HG03378 (cell line): ENCODE data around the gene AOPEP.
"Not testable (repeated sequence)": the region's sequence is repeated elsewhere in the genome, so short reads cannot be mapped to it uniquely, and the experiment has no call there.

Experiments used
- ATAC-seq: cut with Tn5 transposase; IDR thresholded peaks from one replicate; pipeline ENCODE4 v1.9.1; 2021; ENCODE audit warnings: mild to moderate bottlenecking, moderate library complexity; ENCODE audit not compliant: unreplicated experiment

The AOPEP gene

GRCh38 chr9:94867281-94867841 lies 140.9 kb downstream of the AOPEP start:
- ATAC-seq: no peak

DNA sequence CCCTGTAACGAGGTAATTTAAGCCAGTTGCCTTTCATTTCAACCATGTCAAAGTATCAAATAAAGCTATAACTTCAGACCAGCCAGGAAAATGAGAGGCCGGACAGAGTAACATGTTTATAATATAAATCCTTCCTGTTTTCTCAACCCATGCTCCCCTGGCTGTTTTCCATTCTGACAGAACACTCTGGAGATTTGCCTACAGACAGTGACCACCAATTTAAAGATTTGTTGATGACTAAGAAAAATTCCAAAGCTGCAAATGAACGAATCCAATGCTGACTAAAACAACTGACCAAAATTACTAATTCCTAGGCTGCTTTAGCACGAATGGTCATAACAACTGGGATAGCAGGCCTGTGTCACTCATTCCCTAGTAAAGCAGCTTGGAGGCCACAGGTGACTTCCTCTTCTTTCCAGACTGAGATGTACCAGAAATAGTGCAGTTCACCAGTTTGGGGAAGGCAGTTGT lies 141.4 kb downstream of the AOPEP start:
- ATAC-seq: no peak

DNA sequence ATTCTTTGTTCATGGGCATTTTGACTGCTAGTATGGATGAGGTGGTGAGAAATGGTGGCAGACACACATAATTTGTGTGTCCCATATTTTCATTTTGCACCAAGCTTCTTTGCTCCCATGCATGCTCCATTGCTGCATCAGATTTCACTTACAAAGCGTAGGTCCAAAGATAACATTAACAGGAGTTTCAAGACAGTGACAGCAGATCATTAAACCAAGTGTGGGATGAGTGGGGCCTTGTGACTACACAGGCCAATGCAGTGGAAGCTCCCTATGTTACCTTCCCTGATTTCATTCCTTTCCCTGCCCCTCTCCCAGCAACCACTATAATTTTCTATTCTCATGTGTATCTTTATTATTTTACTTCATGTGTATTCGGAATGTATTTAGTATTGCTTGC lies 142.0 kb downstream of the AOPEP start:
- ATAC-seq: no peak

DNA sequence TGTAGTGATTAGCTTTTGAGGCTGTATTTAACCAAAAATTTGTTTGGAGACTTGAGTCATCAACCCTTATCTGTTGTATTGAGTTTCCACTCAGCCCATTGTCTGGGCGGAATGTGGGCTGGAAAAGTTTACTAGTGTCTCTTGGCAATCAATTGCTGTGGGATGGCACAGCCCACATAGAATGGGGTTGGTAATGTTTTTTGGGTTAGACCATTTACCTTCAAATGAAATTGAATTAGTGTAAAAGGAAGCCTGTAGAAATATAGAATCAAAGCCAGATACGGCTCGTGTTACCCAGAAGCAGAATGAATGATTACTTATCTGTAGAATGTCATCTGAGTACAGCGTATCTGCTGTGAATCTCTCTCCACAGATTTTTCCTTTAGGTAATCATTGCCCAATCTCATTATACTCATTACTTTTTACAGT lies 142.9 kb downstream of the AOPEP start:
- ATAC-seq: no peak

DNA sequence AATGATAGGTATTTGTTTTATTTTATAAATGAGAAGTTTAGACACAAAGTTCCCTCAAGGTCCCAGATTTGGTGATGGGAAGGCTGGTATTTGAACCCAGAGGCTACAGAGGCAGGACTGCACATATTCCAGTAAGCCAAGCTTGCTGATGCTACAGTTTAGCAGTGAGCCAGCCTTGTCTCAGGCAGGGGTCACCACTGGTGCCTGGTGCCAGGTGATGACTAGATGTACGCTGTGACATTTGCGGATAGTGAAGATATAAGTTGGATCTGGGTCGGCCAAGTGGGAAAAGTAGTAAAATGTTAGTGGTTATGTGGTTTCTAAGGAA lies 143.9 kb downstream of the AOPEP start:
- no peak for ATAC-seq

GRCh38 chr9:94870793-94871558 lies 144.5 kb downstream of the AOPEP start:
- no peak for ATAC-seq

- ATAC-seq: no peak
Observed at GRCh38 chr9:94872083-94872833, 145.8 kb downstream of the AOPEP start.

DNA sequence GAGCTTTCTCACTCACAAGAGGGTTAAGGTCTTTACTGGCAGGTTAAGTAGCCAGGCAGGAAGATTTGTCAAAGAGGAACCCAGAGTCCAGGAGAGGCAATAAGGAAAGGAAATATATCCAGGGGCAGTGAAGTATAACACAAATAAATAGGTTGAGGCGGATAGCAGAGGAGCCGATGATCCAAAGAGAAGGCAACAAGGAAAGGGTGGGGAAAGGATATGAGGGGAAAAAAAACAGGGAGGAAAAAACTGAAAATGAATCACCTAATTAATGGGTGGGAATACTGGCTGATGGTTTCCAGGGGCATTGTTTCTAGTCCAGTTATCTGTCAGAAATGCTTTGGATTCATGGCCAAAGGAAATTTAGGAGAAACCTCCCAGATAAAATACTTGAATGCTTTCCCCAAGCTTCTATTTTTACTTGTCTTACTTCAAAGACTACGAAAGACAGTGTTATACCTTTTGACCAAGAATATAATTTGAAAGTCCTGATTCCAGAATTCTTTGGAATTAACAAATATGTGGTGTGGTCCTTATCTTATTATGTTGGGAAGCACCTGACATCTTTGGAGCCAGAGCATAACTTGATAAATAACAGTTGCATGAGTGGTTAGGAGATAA lies 146.5 kb downstream of the AOPEP start:
- no peak for ATAC-seq

DNA sequence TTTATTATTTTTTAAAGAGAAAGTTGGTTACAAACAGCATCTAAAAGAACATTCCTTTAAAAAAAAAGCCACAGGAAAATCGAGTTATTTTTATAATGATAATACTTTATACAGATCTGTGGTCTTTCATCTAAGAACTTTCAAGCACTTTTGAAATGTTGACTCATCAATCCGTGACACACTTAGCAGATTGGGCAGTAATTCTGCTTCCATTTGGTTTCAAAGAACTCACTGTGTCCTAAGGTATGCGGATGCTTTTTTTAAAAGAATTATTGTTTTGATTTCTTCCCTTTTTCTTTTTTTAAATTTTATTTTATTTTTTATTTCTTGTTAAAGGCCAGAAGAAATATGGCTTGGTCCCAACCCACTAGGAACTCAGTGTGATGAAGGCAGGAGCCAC lies 147.8 kb downstream of the AOPEP start:
- no peak for ATAC-seq

- no peak for ATAC-seq
Observed at GRCh38 chr9:94875300-94876020, 149.0 kb downstream of the AOPEP start.

DNA sequence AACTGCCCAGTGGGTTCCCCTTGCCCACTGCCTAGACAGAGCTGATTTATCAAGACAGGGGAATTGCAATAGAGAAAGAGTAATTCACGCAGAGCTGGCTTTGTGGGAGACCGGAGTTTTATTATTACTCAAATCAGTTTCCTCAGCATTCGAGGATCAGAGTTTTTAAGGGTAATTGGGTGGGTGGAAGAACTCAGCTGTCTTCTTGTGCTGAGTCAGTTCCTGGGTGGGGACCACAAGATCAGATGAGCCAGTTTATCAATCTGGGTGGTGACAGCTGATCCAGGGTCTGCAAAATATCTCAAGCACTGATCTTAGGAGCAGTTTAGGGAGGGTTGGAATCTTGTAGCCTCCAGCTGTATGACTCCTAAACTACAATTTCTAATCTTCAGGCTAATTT lies 152.3 kb downstream of the AOPEP start:
- not testable (repeated sequence) for ATAC-seq

- no peak for ATAC-seq
Observed at GRCh38 chr9:94879230-94879629, 152.7 kb downstream of the AOPEP start.

DNA sequence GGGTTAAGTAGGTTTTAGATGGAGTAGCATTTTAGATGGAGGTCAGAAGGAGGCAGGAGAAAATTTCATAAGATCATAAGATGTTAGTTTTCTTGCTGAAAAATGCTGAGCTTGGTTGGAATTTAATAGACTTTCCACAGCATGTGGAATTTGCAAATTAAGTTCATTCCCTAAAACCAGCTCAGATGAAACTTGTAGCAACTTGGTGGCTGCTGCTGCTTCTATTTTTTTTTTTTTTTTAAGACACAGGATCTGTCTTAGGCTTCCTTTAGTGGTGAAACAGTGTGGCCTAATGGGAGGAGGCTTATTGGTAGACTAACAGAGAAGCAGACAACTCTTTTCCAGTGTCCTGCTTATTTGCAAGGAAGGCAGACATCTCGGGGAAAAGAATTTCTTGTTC lies 154.5 kb downstream of the AOPEP start:
- no peak for ATAC-seq

GRCh38 chr9:94881454-94881853 lies 155.0 kb downstream of the AOPEP start:
- ATAC-seq: no peak

- ATAC-seq: no peak
Observed at GRCh38 chr9:94881940-94882339, 155.4 kb downstream of the AOPEP start.

- ATAC-seq: no peak
Observed at GRCh38 chr9:94882966-94883641, 156.6 kb downstream of the AOPEP start.

DNA sequence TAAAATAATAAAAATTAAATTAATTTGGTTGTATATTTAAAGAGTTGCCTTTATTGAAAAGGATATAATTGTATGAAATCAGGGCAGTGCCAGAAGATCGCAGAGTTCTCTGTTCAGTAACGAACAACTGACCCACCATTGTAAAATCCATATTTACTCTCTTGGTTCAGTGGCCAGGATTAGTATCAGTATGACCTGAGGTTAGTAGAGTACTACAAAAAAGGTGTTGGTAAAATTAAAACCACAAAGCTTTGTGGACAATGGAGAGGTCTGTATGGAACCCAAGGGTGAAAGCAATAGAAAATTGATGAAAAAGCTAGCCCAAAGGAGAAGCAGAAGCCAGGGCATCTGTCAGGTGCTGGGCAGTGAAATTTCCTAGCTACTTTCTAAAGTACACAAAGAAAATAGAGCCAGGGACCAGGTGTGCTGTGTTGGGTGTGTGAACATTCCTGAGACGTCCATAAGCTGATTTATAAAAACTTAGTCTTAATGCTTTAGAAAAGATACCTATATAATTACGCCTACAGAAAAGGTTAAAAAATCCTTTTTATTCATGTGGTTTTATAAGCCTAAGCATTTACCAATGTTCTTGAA lies 159.5 kb downstream of the AOPEP start:
- no peak for ATAC-seq

DNA sequence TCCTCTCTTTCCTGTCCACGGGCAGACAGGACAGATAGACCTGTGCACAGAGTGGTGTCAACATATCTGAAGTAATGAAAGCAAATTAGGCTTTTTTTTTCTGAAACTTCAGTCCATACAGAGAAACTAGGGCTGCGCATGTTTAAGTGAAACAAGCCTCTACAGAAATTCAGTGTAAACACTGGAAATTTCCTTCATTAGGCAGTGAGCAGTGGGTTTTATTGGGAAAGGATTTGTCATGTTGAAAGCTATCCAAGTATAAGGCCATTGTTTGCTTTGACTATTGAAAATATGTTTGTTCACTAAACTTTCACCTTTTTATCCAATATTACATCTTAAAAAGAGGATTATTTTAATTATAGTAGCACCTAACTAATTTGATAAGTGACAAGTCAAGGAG lies 161.2 kb downstream of the AOPEP start:
- ATAC-seq: no peak

- no peak for ATAC-seq
Observed at GRCh38 chr9:94888775-94889174, 162.3 kb downstream of the AOPEP start.

DNA sequence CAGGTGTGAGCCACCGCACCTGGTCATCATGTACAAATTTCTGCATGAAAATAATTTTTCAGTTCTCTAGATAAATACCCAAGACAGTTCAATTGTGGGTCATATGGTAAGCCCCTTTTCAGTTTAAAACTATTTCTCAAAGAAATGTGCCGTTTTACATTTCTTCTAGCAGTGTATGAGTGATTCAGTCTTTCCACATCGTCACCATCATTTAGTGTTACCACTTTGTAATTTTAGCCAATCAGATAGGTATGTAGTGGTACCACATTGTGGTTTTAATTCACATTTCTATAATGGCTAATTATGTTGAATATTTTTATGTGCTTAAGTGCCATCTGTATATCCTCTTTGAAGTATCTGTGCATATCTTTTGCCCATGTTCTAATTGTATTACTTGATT lies 163.1 kb downstream of the AOPEP start:
- no peak for ATAC-seq
